HepG2 (cell line): Measurements from ENCODE around the gene HOXD1.

Source experiments
- ATF1 ChIP-seq: IDR thresholded peaks from 2 replicates; pipeline ENCODE4 v1.6.1; 2016; ENCODE audit warnings: mild to moderate bottlenecking, control low read depth
- FOSL2 ChIP-seq: sonication (generic); formaldehyde crosslinking; IDR thresholded peaks from 2 replicates; pipeline ENCODE4 v1.4.0; 2020; ENCODE audit warnings: missing genetic modification reagents
- FOXK2 ChIP-seq: fragments of 450-650 bp; IDR thresholded peaks from 2 replicates; pipeline ENCODE4 v1.6.1; 2016
- NR2F1 ChIP-seq, 2 experiments: fragments of 450-650 bp in 1 of 2; formaldehyde crosslinking in 1 of 2; IDR thresholded peaks; 2 replicates each; pipeline versions ENCODE4 v1.5.0 to v1.6.1; 2016 to 2020; ENCODE audit warnings: mild to moderate bottlenecking in 1 of 2, missing compliant biosample characterization in 1 of 2, missing genetic modification reagents in 1 of 2, moderate library complexity in 1 of 2
- SP1 ChIP-seq, 2 experiments: fragments of 450-650 bp in 1 of 2; sonication (generic) in 1 of 2; formaldehyde crosslinking in 1 of 2; IDR thresholded peaks; 2 replicates each; pipeline versions ENCODE4 v1.4.0 to v1.6.1; 2016 to 2020; ENCODE audit warnings: missing genetic modification reagents in 1 of 2
- TBP ChIP-seq: sonication (generic); formaldehyde crosslinking; IDR thresholded peaks from 2 replicates; pipeline ENCODE4 v1.5.0; 2020; ENCODE audit warnings: missing genetic modification reagents
- ZNF121 ChIP-seq: sonication (generic); formaldehyde crosslinking; IDR thresholded peaks from 2 replicates; pipeline ENCODE4 v1.5.0; 2020; ENCODE audit warnings: mild to moderate bottlenecking, missing genetic modification reagents
- ZNF777 ChIP-seq: sonication (generic); formaldehyde crosslinking; IDR thresholded peaks from 2 replicates; pipeline ENCODE4 v1.4.0; 2020; ENCODE audit warnings: missing genetic modification reagents
- TF ChIP-seq, protein P1 (sequence below): sonication (generic); formaldehyde crosslinking; IDR thresholded peaks from 2 replicates; pipeline ENCODE4 v1.5.0; 2020; ENCODE audit warnings: mild to moderate bottlenecking, missing genetic modification reagents, moderate library complexity

DNA sequence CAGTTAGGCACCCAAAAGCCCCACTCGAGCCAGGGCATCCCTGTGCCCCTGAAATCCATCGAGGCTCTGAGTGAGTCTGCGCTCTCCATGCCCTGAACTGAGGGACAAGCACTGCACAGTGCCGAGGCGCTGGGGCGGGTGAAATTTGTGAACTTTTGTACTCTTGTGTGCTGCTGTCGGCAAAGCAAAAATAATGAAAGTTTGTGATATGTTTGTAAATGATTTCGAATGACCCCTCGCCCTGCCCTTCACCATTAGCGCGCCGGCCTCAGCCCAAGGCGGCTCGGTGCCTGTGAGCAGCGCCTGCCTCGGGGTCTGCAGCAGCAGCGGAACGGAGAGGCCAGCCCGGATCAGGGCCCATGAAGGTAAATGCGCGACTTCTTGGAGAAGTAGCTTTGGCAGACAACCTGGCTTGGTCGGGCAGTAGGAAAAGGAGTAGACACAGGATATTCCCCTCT lies 39.0 kb upstream of the HOXD1 start:
- TF ChIP-seq ATF1 (CRISPR knock-in tag) (no peak), SP1 (IDR thresholded peaks at IDR 0.05) (no peak), SP1 (CRISPR knock-in tag; IDR thresholded peaks at IDR 0.05) (no peak), ZNF777 (CRISPR knock-in tag) (no peak), TBP (CRISPR knock-in tag) (no peak), FOSL2 (CRISPR knock-in tag) (no peak), FOXK2 (no peak), ZNF121 (CRISPR knock-in tag) (no peak), NR2F1 (CRISPR knock-in tag; IDR thresholded peaks at IDR 0.05) (no peak)
- TF ChIP-seq, protein P1, sequence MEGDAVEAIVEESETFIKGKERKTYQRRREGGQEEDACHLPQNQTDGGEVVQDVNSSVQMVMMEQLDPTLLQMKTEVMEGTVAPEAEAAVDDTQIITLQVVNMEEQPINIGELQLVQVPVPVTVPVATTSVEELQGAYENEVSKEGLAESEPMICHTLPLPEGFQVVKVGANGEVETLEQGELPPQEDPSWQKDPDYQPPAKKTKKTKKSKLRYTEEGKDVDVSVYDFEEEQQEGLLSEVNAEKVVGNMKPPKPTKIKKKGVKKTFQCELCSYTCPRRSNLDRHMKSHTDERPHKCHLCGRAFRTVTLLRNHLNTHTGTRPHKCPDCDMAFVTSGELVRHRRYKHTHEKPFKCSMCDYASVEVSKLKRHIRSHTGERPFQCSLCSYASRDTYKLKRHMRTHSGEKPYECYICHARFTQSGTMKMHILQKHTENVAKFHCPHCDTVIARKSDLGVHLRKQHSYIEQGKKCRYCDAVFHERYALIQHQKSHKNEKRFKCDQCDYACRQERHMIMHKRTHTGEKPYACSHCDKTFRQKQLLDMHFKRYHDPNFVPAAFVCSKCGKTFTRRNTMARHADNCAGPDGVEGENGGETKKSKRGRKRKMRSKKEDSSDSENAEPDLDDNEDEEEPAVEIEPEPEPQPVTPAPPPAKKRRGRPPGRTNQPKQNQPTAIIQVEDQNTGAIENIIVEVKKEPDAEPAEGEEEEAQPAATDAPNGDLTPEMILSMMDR (CRISPR knock-in tag), result no peak
